HG03039 (cell line): ENCODE measurements around the gene ASIC2.

ENCODE experiments used
- ATAC-seq: cut with Tn5 transposase; IDR thresholded peaks from one replicate; pipeline ENCODE4 v1.9.1; 2021; ENCODE audit warnings: mild to moderate bottlenecking, moderate library complexity; ENCODE audit not compliant: unreplicated experiment

ASIC2 gene

DNA sequence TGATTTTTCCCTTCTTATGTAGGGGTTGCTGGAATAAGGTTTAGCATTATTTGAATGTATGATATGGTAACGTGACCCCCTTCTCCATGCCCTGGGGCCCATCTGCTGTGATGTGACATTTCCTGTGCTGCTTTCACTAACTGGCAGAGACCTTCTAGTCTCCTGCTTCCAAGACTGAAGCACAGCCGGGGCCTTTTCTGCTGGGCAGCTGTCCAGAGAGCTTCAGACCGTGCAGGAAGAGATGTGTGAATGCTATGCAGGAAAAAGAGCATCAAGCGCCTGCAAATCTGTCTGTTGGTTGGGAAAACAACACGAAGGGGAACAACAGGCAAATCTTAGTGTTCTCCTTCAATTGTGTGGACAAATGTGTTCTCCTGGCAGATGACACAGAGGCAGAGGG is 173.0 kb downstream of the ASIC2 start:
- no peak for ATAC-seq

DNA sequence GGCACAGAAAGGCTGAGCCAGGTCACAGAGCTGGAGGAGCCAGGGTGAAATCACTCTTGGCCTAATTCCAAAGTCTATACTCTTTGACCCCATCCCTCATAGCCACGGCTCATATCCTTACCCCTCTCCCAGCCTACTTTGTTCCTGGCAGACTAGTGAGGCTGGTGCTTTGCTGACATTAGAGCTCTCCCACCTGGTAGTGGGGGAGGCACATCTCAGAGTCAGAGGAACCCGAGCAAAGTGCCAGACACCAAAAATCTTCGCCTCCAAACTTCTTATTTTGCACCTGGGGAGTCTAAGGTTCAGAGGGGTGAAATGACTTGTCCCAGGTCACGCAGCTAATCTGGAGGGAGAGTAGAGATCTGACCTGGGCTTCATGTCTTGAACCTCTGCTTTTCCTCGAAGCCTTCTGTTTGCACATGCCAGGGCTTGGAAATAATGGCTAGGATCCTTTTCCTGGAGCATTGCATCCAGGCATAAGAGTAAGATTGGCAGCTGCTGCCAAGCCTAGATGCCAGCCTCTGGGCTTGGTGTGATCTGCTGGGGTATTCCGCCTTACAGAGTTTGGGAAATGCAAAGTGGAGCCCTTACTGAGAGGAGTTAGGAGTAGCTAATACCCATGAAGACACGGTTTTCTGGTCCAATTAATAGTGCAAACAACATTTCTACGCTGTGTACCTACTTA is 174.6 kb downstream of the ASIC2 start:
- ATAC-seq, result no peak

DNA sequence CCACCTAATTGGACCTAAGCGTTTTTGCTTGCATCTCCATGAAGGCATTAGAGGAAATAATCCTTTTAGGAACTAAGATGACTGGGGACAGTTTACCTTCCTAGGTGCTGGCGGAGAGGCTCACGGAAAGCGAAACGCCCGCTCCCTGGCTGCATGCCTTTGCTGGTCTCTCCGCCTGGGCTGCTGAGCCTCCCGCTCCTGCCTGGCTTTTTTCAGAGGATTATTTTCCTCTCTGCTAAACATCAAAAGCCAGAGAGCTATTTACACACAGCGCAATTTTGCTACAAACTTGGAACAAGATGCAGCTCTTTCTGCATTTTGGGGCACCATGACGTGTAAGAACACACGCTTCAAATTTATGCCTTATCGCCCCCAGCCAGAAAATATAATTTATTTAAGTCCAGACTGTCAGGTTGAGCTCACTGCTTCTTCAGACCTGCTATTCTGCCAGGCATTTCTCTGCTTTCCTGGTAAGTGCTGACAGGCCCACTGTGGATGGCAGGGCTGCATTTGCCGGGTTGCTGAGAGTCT is 177.0 kb downstream of the ASIC2 start:
- ATAC-seq, result no peak

DNA sequence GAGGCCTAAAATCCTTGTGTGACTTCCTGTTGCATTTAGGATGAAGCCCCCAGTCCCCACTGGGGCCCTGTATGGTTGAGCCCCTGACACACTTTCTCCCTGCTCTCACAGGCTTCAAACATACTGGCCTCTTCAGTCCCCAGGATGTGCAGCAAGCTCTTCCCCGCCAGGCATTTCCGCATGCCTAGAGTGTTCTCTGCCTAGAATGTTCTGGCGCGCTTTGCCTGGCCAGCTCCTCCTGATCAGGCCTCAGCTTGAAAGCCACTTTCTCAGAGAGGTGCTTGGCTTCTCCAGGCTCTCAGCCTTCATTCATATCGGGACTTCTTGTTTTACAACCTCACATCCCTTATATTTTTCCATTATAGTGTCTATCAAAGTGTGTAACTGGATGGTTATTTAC is 177.7 kb downstream of the ASIC2 start:
- no peak for ATAC-seq

DNA sequence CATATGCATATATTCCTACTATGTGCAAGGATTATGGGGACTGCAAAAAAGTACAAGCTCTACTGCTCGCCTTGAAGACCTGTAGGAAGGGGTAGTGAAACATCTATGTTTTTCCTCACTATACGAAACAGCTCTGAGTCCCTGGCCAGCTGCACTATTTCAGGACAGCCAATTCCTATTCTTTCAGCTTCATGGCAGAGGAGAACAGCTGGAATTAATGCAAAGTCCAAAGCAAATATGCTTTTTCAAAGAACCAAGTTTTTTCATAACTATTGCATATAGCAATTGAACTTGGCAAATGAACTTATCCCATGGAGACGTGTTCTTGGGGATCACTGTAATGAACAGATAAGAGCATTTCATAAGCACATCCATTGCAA is 179.1 kb downstream of the ASIC2 start:
- ATAC-seq, result no peak

DNA sequence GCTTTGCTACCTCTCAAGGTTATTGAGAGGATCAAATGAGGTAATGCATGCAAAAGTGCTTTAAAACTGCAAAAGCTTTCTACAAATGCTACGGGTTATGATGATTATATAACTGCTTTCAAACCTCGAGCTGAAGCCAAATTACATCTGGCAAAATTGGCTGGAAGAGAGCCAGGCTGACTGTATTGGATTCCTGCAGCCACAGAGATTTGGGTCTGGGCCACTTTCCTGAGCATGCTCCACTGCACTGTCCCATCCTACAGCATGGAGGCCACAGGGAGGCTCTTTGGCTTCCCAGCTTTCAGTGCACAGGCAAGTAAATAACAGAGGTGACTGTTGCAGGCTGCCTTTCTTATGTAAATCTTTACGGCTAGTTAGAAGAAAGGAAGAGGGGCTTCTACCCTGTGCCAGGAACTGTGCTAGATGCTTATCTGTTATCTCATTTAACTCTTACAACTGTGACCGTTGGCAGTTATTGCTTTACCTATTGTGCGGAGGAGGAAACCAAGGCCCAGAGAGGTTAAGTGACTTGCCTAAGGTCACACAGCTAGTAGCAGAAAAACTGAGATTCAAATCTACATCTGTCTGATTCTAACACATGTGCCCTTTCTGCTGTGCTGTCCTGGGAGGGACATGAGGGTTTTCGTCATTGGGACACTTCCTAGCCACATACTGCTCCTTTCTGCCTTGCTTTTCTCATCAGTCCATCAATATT is 179.7 kb downstream of the ASIC2 start:
- no peak for ATAC-seq

DNA sequence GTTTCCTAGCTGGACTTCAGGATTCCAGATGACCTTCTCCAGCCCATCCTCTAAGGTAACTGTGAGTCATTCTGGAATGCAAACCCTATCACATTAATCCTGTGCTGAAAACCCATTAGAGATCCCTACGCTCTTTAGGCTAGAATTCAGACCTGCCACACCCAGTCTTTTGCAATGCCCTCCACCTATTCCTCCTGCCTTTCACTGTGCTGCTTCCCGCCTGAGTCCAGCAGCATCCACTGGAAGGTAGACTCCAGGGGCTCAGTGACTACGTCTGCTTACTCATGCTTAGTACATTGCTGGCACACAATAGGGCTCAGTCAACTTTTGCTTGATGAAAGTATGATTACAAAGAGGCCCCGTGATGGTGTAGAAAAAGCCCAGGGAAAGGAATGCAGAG is 180.3 kb downstream of the ASIC2 start:
- no peak for ATAC-seq

DNA sequence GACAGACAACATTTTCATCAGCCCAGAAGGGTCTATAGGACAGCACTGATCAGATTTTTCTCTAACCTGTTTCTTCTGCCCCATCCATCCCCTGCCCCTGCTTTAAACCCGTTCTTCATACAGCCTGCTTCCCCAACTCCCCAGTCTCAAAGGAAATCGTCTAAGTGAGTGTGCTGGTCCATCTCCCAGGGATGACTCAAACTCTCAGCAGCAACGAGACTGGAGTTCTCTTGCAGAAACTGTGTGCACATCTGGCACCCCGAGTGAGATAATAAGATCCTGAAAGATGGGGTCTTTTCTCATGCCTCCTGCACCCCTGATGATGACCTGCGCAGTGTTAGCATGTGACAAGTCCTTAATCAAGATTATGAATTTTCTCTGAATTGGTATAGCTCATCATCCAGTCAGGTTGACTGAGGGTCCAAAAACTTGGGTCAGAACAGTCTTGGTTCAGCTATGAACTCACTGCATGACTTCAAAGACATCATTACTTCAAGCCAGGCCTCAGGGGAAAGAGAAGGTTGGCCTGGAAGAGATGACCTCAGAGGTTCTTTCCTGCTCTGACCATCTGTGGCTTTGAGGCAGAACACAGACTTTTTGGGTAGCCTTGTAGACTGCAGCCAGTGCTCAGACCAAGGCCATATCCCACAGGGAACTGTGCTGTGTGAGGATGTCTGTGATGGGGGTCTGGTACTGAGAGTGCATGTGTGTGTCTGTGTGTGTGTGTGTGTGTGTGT is 183.6 kb downstream of the ASIC2 start:
- no peak for ATAC-seq

DNA sequence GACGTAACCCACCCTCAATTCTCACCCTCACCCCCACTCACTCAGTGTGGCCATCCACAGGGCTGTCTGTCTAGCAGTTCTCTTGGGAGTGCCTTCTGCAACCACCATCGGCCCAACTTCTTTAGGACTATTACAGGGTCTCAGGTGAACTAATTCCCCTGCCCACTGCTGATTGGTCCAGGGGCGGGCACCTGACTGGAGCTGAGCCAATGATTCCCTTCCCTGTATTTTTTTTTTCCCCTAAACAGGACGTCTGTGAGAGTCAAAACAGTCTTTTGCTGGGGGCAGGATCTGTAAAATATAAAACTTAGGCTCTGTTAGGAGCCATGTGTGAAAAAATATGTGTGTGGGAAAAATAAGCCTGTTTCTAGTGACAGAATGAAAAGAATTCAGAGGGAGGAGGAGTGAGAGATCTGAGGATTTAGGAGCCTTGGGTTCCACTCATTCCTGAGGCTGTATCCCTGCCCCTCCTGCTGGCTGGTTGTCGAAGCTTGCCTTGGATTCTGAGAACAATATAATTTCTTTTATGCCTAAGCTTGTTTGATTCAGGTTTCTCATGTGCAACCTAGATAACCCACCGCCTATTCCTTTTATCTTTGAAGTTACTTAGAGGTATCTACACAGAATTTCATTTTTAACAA is 186.4 kb downstream of the ASIC2 start:
- ATAC-seq, result no peak

DNA sequence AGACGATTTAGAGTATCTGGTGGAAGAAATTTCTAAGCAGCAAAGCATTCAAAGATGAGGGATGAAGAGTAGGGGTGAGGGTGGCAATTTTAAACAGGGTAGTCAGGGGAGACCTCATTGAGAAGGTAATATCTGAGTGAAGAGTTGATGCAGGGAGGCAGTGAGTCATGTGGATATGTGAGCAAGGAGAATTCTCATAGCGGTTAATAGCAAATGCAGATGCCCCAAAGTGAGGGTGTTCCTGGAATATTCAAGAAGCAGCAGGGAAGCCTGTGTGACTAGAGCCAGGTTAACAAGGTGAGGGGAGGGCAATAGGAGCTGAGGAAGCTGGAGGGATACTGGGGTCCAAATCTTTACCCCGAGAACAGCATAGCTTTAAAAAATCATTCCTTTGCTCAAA is 187.2 kb downstream of the ASIC2 start:
- ATAC-seq, result no peak

DNA sequence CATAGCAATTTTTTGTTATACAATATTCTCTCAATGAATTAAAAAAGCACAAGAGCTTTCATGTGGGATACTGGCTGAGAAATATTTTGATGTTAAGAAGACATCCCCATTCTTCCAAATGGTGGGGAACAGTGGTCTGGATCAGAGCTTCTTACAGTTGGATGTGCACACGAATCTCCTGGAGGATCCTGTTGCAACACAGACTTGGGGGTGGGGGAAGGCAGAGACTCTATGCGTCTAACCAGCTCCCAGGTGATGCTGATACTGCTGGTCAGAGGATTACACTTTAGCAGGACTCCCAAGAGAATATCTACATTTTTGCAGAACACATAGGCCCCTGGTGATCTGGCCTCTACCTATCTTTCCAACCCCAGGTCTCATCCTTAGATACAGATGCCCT is 193.2 kb downstream of the ASIC2 start:
- no peak for ATAC-seq

DNA sequence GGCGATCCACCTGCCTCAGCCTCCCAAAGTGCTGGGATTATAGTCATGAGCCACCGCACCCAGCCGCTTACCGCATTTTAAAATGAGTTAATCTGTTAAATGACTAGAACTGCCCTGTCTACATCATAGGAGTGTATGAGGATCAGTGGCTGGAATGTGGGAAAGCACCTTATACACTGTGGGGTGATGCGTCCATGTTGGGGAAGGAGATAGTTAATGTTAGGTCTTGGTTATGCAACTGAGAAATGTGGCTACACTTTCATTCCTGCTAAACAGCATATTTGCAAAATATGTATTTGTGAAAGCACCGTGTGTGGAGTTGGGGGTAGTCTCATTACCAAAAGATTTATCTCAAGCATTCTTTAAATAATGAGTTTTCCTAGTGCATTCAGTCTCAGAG is 193.8 kb downstream of the ASIC2 start:
- no peak for ATAC-seq

DNA sequence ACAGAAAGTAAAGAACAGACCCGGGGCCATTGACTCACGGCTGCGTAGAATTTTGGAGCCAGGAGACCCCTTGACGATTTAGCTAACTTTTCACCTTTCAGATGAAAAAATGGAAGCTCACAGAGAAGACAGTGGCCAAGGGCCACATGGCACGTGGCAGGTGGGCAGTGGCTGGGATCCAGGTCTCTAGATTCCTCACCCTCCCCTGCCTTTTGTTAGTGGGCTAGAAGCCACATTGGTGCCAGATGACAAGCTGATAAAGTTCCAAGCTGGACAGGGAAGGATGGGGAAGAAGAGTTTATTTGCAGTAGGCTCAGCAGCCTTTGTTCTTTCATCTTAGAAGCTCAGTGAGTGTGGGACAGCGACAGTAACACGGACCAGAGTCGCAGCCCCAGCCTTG is 195.7 kb downstream of the ASIC2 start:
- ATAC-seq, result no peak

DNA sequence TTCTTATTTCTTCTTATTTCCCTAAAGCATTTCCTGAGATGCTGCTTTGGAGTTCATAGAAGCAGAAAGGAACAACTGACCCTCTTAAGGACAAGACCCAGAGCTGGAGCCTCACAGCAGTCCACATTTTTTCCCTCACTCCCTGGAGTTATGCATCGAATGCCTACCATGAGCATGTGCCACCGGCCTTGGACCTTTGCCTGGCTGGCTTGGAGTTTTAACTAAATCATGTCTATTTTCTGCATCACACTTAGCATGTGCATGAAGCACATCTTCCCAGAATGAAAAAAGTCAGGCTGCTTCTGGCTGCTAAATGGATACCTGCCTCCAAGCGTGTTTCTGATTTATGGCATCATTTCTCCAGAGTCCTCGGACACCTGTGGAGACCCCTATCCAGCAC is 196.9 kb downstream of the ASIC2 start:
- no peak for ATAC-seq

DNA sequence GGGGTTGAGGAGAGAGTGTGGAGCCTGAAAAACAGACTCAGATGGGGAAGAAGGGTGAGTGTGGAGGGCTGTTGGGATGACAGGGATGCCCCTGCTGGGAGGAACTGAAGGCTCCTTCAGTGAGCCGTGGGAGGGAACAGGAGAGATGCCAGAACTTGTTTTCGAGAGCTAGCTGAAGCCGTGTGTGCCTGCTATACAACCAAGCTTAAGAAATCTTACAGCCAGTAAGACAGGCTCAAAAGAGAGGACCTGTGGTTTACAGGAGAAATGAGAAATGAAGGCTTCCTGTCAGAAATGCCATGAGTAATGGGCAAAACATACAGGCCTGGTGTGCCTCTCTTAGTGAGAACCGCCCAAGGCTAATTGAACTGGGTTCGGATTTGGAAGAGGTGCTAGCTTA is 201.8 kb downstream of the ASIC2 start:
- no peak for ATAC-seq

DNA sequence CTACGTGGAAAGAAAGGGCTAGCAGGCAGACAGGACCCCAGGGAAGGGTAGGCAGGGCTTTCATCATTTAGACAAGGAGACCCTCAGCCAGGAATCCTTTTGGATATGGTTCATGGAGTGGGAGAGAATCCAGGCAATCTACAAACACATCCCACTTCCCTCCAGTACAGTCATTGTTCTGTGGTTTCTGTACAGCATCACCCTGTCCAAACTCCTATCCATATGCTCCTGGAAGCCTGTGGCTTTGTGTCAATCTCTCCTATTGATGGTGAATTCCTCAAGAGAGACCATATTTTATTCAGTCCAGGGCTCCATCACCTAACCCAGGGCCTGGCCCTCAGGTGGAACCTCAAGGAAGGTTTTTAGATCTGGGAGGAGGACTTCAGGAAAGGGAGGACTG is 202.3 kb downstream of the ASIC2 start:
- ATAC-seq, result no peak

DNA sequence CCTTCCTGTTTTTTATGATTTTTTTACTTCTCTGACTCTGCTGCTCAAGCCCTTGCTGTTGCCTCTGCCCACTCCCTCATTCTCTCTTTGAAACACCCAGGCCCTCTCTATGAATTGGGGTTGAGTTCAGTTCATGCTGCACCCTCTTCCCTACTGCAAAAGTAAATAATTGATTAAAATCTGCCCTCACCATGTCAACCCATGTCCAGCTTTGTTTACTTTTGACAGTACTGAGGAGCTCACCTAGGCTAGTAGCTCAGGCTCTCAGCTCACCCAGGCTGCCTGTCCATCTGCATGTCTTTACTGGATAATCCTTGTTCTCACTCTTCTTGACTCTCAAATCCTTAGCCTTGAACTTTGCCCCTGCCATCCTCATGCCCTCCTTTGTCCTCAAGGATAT is 206.2 kb downstream of the ASIC2 start:
- no peak for ATAC-seq

DNA sequence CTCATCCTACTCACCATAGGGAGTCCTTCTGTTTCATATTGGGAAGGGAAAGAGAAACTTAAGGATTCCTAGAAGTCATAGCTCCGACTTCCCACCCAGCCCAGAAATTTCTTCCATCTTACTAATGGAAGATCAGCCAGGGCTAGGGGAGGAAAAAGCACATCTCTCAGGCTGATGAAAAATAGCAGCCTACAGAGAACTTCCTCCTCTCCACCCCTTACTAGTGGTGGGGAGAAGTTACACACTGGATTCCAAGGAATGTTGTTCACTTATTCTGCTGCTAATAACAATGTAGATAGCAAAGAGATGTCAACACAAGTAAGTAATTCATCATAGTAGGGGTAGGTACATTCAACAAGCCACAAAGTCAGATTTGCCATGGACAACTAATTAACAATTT is 207.1 kb downstream of the ASIC2 start:
- ATAC-seq, result no peak

DNA sequence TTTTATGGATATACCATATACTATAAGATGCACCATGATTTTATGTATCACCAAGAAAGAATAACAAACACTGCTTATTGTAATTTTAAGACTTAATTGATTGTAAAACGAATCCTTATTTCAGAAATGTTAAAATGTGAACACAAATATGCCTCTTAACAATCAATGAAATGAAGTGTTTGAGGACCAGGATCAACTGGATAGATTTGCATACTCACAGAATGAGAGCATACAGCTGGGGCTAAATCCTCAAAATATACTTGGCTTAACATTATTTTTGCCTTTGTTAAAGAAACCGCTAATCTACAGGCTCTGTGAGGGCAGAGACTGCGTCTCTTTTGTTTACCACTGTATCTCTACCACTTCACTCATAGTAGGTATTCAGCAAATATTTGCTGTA is 207.8 kb downstream of the ASIC2 start:
- ATAC-seq, result no peak

DNA sequence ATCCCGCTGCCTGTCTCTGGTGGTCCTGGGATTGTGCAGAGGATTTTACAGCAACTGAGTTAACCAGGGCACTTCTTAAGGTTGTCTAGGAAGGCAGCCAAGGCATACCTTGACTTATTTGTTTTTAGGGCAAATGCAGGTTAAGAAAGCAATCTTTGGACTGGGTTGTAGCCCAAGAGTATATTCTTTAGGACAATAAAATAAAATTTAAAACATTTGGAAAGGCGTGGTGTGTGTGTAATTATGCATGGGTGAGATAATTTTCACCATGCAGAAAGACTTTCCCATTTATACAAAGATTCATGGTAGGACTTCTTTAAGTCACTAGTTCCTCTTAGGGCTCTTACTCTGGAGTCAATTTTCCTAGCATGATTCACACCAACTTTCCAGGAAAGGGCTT is 208.3 kb downstream of the ASIC2 start:
- ATAC-seq, result no peak

DNA sequence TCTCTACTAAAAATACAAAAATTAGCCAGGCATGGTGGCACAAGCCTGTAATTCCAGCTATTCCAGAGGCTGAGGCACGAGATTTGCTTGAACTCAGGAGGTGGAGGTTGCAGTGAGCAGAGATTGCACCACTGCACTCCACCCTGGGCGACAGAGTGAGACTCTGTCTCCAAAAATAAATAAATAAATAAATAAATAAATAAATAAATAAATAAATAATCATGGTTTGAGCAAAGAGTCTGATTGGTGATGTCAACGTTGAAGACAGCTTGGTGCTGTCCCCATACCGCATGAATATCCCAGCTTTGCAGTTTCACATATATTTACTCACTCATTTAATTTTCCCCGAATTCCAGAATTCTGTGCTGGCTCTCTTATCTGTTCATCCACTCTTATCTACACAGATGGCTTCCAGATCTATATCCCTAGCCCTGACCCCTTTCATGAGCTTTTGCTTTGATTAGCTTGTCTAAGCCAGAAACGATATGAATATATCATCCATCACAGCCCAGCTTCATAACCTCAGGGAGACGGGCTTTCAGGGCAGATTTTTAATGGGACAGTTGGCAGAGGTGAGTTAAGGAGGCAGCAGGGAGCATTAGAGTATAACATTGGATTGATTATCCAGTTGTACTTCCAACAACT is 210.4 kb downstream of the ASIC2 start:
- no peak for ATAC-seq
